Stimulated activated CD8-positive, alpha-beta memory T cell treated with anti-CD3 and anti-CD28 coated beads, Interleukin-2, amount 100 ng/mL, for 48 hours (primary cell): ENCODE data around the gene FOXO3.

Experiments used
- DNase-seq, 2 donors: peaks; one replicate each; pipeline ENCODE4 v3.0.0-alpha.2; 2020; ENCODE audit warnings: low read depth in 2 of 2

Gene FOXO3

GRCh38 chr6:108627692-108628550 is 67.2 kb downstream of the FOXO3 start:
- DNase-seq, result no peak

GRCh38 chr6:108630050-108630714 is 69.5 kb downstream of the FOXO3 start:
- no peak for DNase-seq

GRCh38 chr6:108632441-108632840 is 71.7 kb downstream of the FOXO3 start:
- DNase-seq, result no peak

GRCh38 chr6:108633436-108633835 is 72.7 kb downstream of the FOXO3 start:
- DNase-seq, result no peak

- no peak for DNase-seq
Observed at GRCh38 chr6:108635505-108636226, 74.9 kb downstream of the FOXO3 start.

GRCh38 chr6:108637963-108638362 is 77.2 kb downstream of the FOXO3 start:
- DNase-seq, result no peak

- no peak for DNase-seq
Observed at GRCh38 chr6:108638993-108639392, 78.3 kb downstream of the FOXO3 start.

- DNase-seq, result no peak
Observed at GRCh38 chr6:108640104-108640503, 79.4 kb downstream of the FOXO3 start.

- no peak for DNase-seq
Observed at GRCh38 chr6:108643184-108643583, 82.5 kb downstream of the FOXO3 start.

- DNase-seq, result no peak
Observed at GRCh38 chr6:108644252-108644651, 83.5 kb downstream of the FOXO3 start.

GRCh38 chr6:108648191-108648590 is 87.5 kb downstream of the FOXO3 start:
- DNase-seq, result no peak

- no peak for DNase-seq
Observed at GRCh38 chr6:108650325-108650724, 89.6 kb downstream of the FOXO3 start.

GRCh38 chr6:108650781-108651180 is 90.1 kb downstream of the FOXO3 start:
- no peak for DNase-seq

GRCh38 chr6:108651340-108652227 is 90.9 kb downstream of the FOXO3 start:
- no peak for DNase-seq

GRCh38 chr6:108652375-108652774 is 91.7 kb downstream of the FOXO3 start:
- no peak for DNase-seq

- DNase-seq, result no peak
Observed at GRCh38 chr6:108653949-108654348, 93.2 kb downstream of the FOXO3 start.

GRCh38 chr6:108654465-108655106 is 93.9 kb downstream of the FOXO3 start:
- no peak for DNase-seq

- DNase-seq, result no peak
Observed at GRCh38 chr6:108655806-108656651, 95.3 kb downstream of the FOXO3 start.

- no peak for DNase-seq
Observed at GRCh38 chr6:108656836-108657235, 96.1 kb downstream of the FOXO3 start.

GRCh38 chr6:108658174-108658573 is 97.5 kb downstream of the FOXO3 start:
- no peak for DNase-seq
